IMR-90 (cell line): Measurements from ENCODE around the gene NOTCH3. TPM values are rescaled to one million over a fixed set of nuclear protein-coding genes. Genes with fewer than 3 reads are reported as not detected.

ENCODE experiments used
- ATAC-seq: fragments of 200-7000 bp; cut with Tn5 transposase; 2 replicates; pipeline ENCODE4 v1.9.1; 2020; ENCODE audit warnings: low read depth, mild to moderate bottlenecking, moderate library complexity
- BruUV-seq: library from RNA; stranded (reverse); fragments of 400-500 nt; replicated peaks from 2 replicates; lab custom pipeline; 2021; lab: Mats Ljungman, UMichigan
- CTCF ChIA-PET: fragments of 300-600 bp; formaldehyde crosslinking; extraction: SDS; loops from one replicate; lab custom pipeline; 2021; ENCODE audit warnings: antibody characterized with exemption; lab: Yijun Ruan, JAX
- POLR2A ChIA-PET: fragments of 300-600 bp; sonication (Branson Sonifier 250); formaldehyde crosslinking; loops from one replicate; lab custom pipeline; 2022; ENCODE audit warnings: antibody characterized with exemption; ENCODE audit not compliant: unreplicated experiment; lab: Charles Lee
- DNase-seq: peaks from one replicate; pipeline ENCODE4 v3.0.0; 2013
- H2AFZ ChIP-seq: replicated peaks from 2 replicates; pipeline ENCODE3; 2013; ENCODE audit warnings: low read length, mild to moderate bottlenecking; ENCODE audit not compliant: poor library complexity
- H2AK5ac ChIP-seq: 2 replicates; pipeline ENCODE4 v1.6.1; 2013; ENCODE audit warnings: low read depth, low read length, inconsistent platforms
- H2AK9ac ChIP-seq: replicated peaks from 2 replicates; pipeline ENCODE3; 2013; ENCODE audit warnings: mild to moderate bottlenecking, low read depth, low read length, moderate library complexity; ENCODE audit not compliant: poor library complexity
- H2BK120ac ChIP-seq: 2 replicates; pipeline ENCODE4 v1.6.1; 2013; ENCODE audit warnings: low read depth, low read length, inconsistent platforms
- H2BK15ac ChIP-seq: 3 replicates; pipeline ENCODE4 v1.6.1; 2013; ENCODE audit warnings: low read depth, low read length, inconsistent platforms
- H2BK20ac ChIP-seq: 2 replicates; pipeline ENCODE4 v1.6.1; 2013; ENCODE audit warnings: low read depth, mild to moderate bottlenecking, inconsistent platforms, low read length, moderate library complexity
- H2BK5ac ChIP-seq: 2 replicates; pipeline ENCODE4 v1.6.1; 2013; ENCODE audit warnings: mild to moderate bottlenecking, low read depth, low read length, inconsistent platforms; ENCODE audit not compliant: poor library complexity, severe bottlenecking
- H3K14ac ChIP-seq: replicated peaks from 2 replicates; pipeline ENCODE4 v1.6.1; 2013; ENCODE audit warnings: low read depth, low read length, inconsistent platforms
- H3K18ac ChIP-seq: 2 replicates; pipeline ENCODE4 v1.6.1; 2013; ENCODE audit warnings: low read depth, low read length, control low read depth
- H3K23ac ChIP-seq: 2 replicates; pipeline ENCODE4 v1.6.1; 2013; ENCODE audit warnings: low read depth, low read length, inconsistent platforms
- H3K27ac ChIP-seq: 2 replicates; pipeline ENCODE4 v1.5.1; 2013; ENCODE audit warnings: mild to moderate bottlenecking, control low read depth, low read length; ENCODE audit not compliant: insufficient read depth
- H3K27me3 ChIP-seq: 2 replicates; pipeline ENCODE4 v1.6.1; 2013; ENCODE audit warnings: low read length; ENCODE audit not compliant: control insufficient read depth, insufficient read depth
- H3K36me3 ChIP-seq: 2 replicates; pipeline ENCODE4 v1.6.1; 2013; ENCODE audit warnings: low read length, mixed read lengths; ENCODE audit not compliant: control insufficient read depth, insufficient read depth
- H3K4ac ChIP-seq: 2 replicates; pipeline ENCODE4 v1.6.1; 2013; ENCODE audit warnings: low read depth, low read length, inconsistent platforms
- H3K4me1 ChIP-seq: 2 replicates; pipeline ENCODE4 v1.6.1; 2013; ENCODE audit warnings: low read length, mixed read lengths; ENCODE audit not compliant: control insufficient read depth, insufficient read depth
- H3K4me2 ChIP-seq: 2 replicates; pipeline ENCODE4 v1.6.1; 2013; ENCODE audit warnings: low read depth, mild to moderate bottlenecking, control low read depth, low read length, moderate library complexity
- H3K4me3 ChIP-seq: 2 replicates; pipeline ENCODE4 v1.5.1; 2013; ENCODE audit warnings: low read depth, mild to moderate bottlenecking, control low read depth, low read length, moderate library complexity; ENCODE audit not compliant: insufficient read depth
- H3K56ac ChIP-seq: 2 replicates; pipeline ENCODE4 v1.6.1; 2013; ENCODE audit warnings: low read length, inconsistent platforms; ENCODE audit not compliant: insufficient read depth; ENCODE audit errors: extremely low read depth
- H3K79me1 ChIP-seq, 2 experiments: 2 replicates each; pipeline ENCODE4 v1.6.1; 2013; ENCODE audit warnings: low read length in 2 of 2, inconsistent platforms in 1 of 2, low read depth in 1 of 2
- H3K9ac ChIP-seq: 2 replicates; pipeline ENCODE4 v1.6.1; 2013; ENCODE audit warnings: low read depth, low read length, control low read depth
- H3K9me1 ChIP-seq: 2 replicates; pipeline ENCODE4 v1.6.1; 2013; ENCODE audit warnings: low read length, inconsistent platforms; ENCODE audit not compliant: insufficient read depth
- H3K9me3 ChIP-seq: 2 replicates; pipeline ENCODE4 v1.6.1; 2013; ENCODE audit warnings: low read length; ENCODE audit not compliant: control insufficient read depth, insufficient read depth
- H4K20me1 ChIP-seq: 2 replicates; pipeline ENCODE4 v1.6.1; 2013; ENCODE audit warnings: low read length, inconsistent platforms; ENCODE audit not compliant: insufficient read depth
- H4K5ac ChIP-seq: 2 replicates; pipeline ENCODE4 v1.6.1; 2013; ENCODE audit warnings: mild to moderate bottlenecking, low read depth, low read length, control low read depth
- H4K8ac ChIP-seq, 2 experiments: 2 replicates each; pipeline ENCODE4 v1.6.1; 2013; ENCODE audit warnings: low read depth in 2 of 2, low read length in 2 of 2, control low read depth in 1 of 2, inconsistent platforms in 1 of 2
- H4K91ac ChIP-seq: 2 replicates; pipeline ENCODE4 v1.6.1; 2013; ENCODE audit warnings: low read depth, low read length, inconsistent platforms; ENCODE audit not compliant: insufficient read depth
- CEBPB ChIP-seq: IDR thresholded peaks from 2 replicates; pipeline ENCODE4 v1.6.1; 2012; ENCODE audit warnings: low read depth, low read length, improper control_type of control experiment
- MAFK ChIP-seq: IDR thresholded peaks from 2 replicates; pipeline ENCODE4 v1.6.1; 2012; ENCODE audit warnings: low read depth, low read length, improper control_type of control experiment
- NFE2L2 ChIP-seq: fragments of 150-350 bp; IDR thresholded peaks from 2 replicates; pipeline ENCODE4 v1.6.1; 2016; ENCODE audit warnings: low read depth, mild to moderate bottlenecking, low read length
- POLR2A ChIP-seq: IDR thresholded peaks from 2 replicates; pipeline ENCODE4 v1.6.1; 2012; ENCODE audit warnings: mild to moderate bottlenecking, low read depth, low read length
- SMC3 ChIP-seq: fragments of 150-350 bp; IDR thresholded peaks from 2 replicates; pipeline ENCODE4 v1.6.1; 2016; ENCODE audit warnings: low read depth, mild to moderate bottlenecking, antibody characterized with exemption, low read length, moderate library complexity
- USF2 ChIP-seq: fragments of 150-350 bp; IDR thresholded peaks from 2 replicates; pipeline ENCODE4 v1.6.1; 2017; ENCODE audit warnings: mild to moderate bottlenecking, antibody characterized with exemption, low read length, low read depth
- WGBS, 2 experiments: methylation state at CpG; one replicate each; pipeline versions ENCODE4 v1.1.5 to v1.1.7; 2013; ENCODE audit warnings: missing lambda C conversion rate in 2 of 2; ENCODE audit not compliant: insufficient read length in 1 of 2; ENCODE audit errors: extremely low coverage in 2 of 2; 5-methylcytosine and 5-hydroxymethylcytosine counted together
- dilution Hi-C: fragments of 300-500 bp; cut with HindIII; formaldehyde crosslinking; loops from one replicate; pipeline ENCODE4 v1.14.3; 2018; ENCODE audit warnings: low sequenced_read_pairs; ENCODE audit not compliant: unreplicated experiment
- in situ Hi-C: fragments of 300-500 bp; cut with MboI; formaldehyde crosslinking; loops from 3 replicates; pipeline ENCODE4 v1.14.3; 2019; ENCODE audit warnings: low sequenced_read_pairs, inconsistent platforms, mixed read lengths
- intact Hi-C: fragments of 100-400 bp; cut with micrococcal nuclease; formaldehyde crosslinking; loops from 2 replicates; pipeline ENCODE4 v1.10.0; 2022
- polyA plus RNA-seq, 3 experiments: library from polyadenylated mRNA; depleted of rRNA; stranded (reverse); fragments of >200 nt; gene quantifications; 2 replicates each; pipeline ENCODE4 v1.2.3, GENCODE V29; 2012; ENCODE audit warnings: low replicate concordance in 1 of 3
- total RNA-seq: library from RNA; depleted of rRNA; stranded (reverse); fragments of >200 nt; gene quantifications from 2 replicates; pipeline ENCODE4 v1.2.3, GENCODE V29; 2012

NOTCH3 gene
- total and polyA plus RNA-seq, 2 of the 4 experiments (the other 2 are of a cell fraction): 5.9 to 25.1 TPM

DNA sequence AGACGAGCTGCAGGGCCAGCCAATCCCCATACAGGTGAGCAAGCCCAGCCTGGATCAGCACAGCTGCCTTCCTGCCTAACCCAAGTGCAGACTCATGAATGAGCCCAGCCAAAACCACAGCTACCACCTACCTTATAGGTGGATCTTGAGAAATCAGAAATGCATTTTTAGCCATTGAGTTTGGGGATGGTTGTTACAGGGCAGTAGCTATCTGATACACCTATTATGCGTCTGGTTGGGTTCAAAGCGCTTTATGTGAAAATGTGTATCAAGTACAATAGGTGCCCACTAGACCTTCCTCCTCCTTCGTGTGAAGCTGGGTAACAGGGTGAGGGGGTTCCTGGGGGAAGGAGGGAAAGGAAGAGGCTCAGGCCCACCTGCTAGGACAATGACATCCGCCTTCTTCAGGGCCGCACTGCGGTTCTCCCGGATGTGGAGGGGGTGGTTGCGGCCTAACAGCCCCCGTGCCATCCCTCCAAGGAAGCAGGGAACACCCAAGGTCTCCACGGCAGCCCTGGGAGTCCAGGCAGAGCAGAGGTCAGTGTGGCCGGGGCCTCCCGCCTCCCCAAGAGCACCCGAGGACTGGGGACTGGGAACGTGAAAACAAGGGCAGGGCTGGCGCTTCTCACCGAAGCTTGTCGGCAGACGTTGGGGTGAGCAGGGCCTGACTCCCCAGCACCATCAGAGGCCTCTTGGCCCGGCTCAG lies 81.9 kb downstream of the NOTCH3 start:
- Histone ChIP-seq H3K27me3 (no peaks in the 10 kb centered on the region), H3K36me3 (peaks cover 76% of the 10 kb centered on the region), H3K14ac (no peak overlapping the region), H3K23ac (no peak overlapping the region), H4K5ac (no peak overlapping the region), H2BK20ac (no peak overlapping the region), H2AK5ac (no peak overlapping the region), H3K9ac (no peak overlapping the region), H3K9me3 (peaks cover 2% of the 10 kb centered on the region; the same call in 1 of the 2 replicates), H3K27ac (no peak overlapping the region), H3K56ac (no peak overlapping the region), H3K4me3 (no peak overlapping the region), H3K4me2 (no peak overlapping the region), H2BK120ac (no peak overlapping the region), H4K8ac (no peak overlapping the region), H4K20me1 (peaks cover 23% of the 10 kb centered on the region), H3K79me1 (peaks cover 14 to 56% of the 10 kb centered on the region in 2 experiments), H2BK5ac (no peak overlapping the region), H2AFZ (no peak overlapping the region), H3K9me1 (peaks cover 10% of the 10 kb centered on the region; the same call in 1 of the 2 replicates), H2AK9ac (no peak overlapping the region), H2BK15ac (no peak overlapping the region), H3K18ac (no peak overlapping the region), H3K4me1 (peaks cover 1% of the 10 kb centered on the region; the same call in 1 of the 2 replicates), H3K4ac (no peak overlapping the region), H4K91ac (no peak overlapping the region)
- 100% methylated on average over 7 of the region's 20 CpGs; no CpG with 5 or more reads in 1 of the 2 experiments for WGBS, 2 experiments
- TF ChIP-seq CEBPB: no peak
- no peak for TF ChIP-seq MAFK
- TF ChIP-seq NFE2L2: no peak
- no peak for TF ChIP-seq USF2
- no peak for TF ChIP-seq POLR2A
- no peak for TF ChIP-seq SMC3
- dilution Hi-C loops (no loop called here), in situ Hi-C loops (loop anchor here (10.0 to 25.0 kb wide), 2 partner anchors 136 to 1068 kb away; partner anchors contain the start of genes AP1M1 and FAM32A), intact Hi-C loops (no loop called here)
- POLR2A ChIA-PET: no interaction called here
- CTCF ChIA-PET: no interaction called here
- ATAC-seq (no peak), DNase-seq (no peak)
- BruUV-seq: no TSS peak
